ENCODE results near the gene FRK.

DNA sequence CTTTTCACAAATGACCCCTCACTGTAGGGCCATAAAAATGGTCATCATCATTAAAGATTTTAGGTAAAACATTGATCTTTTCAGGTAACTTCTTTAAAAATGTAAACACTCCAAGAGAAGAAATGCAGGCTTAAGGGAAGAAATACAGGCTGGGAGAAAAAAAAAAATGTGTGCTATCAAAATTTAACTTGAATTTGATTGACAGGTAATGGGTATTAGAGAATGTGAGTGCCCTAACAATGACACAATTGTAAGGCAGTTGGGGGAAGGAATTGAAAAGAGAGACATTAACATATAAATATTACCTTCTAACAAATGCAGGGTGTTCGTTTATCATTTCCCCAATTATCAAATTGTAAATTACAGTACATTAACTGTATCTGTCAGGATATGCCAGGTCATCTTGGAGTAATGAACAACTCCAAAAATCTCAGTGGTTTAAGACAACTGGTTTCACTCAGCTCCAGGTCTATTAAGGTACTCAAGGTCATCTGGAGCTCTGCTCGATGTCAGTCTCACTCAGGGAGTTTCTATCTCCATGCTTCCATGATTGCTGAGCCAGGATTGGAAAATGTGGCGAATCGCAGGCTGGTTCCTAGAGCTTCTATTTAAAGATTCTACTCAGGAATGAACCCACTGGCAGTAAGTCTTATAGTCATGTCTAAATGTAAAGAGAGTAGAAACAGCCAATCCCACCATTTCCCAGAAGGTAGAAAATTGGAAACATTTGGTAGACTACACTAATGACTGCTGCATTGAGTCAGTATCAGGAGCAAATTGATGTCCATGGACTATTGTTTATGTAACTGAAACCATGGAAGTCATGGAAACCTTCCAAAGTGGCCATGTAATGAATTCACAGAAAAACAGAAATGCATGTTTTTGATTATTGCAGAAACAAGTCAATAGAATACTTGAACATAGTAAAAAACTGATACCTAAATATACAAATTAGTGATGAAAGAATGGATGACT, 55.6 kb downstream of the FRK start:
- TF ChIP-seq, protein P1, sequence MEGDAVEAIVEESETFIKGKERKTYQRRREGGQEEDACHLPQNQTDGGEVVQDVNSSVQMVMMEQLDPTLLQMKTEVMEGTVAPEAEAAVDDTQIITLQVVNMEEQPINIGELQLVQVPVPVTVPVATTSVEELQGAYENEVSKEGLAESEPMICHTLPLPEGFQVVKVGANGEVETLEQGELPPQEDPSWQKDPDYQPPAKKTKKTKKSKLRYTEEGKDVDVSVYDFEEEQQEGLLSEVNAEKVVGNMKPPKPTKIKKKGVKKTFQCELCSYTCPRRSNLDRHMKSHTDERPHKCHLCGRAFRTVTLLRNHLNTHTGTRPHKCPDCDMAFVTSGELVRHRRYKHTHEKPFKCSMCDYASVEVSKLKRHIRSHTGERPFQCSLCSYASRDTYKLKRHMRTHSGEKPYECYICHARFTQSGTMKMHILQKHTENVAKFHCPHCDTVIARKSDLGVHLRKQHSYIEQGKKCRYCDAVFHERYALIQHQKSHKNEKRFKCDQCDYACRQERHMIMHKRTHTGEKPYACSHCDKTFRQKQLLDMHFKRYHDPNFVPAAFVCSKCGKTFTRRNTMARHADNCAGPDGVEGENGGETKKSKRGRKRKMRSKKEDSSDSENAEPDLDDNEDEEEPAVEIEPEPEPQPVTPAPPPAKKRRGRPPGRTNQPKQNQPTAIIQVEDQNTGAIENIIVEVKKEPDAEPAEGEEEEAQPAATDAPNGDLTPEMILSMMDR (IDR thresholded peaks at IDR 0.05) = no peak
- no peak for TF ChIP-seq POLR2AphosphoS5 (IDR thresholded peaks at IDR 0.05)

Data from sigmoid colon (tissue), 4 donors.